Superior temporal gyrus (tissue), 1 donor: ENCODE data around the gene SCYGR6.

Experiments
- DNase-seq: peaks from one replicate; pipeline ENCODE4 v3.0.0-alpha.2; 2016; ENCODE audit errors: extremely low spot score

Gene SCYGR6

DNA sequence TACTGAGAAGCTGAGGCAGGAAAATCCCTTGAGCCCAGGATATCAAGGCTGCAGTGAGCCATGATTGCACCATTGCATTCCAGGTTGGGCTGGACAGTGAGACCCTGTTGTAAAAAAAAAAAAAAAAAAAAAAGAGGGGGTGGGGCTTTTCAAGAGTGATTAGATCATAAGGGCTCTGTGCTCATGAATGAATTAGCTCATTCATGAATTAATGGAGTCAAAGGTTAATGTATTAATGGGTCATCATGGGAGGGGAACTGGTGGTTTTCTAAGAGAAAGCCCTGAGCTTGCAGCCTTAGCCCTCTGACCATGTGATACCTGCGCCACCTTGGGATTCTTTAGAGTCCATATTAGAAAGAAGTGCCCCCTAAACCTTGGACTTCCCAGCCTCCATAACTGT, 11.3 kb downstream of the SCYGR6 start:
- no peak for DNase-seq

- no peak for DNase-seq
Measured at GRCh38 chr2:227710986-227711385, 13.6 kb downstream of the SCYGR6 start.

DNA sequence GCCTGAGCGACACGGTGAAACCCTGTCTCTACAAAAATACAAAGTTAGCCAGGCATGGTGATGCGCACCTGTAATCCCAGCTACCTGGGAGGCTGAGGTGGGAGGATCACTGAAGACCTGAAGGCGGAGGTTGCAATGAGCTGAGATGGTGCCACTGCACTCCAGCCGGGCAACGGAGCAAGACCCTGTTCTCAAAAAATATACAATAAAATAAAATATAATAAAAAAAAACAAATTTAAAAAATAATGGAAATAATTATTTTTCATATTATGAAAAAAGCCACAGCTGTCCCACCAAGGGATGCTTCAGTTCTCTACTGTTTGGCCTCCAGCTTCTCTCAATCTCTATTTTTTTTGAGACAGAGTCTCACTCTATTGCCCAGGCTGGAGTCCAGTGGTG, 17.2 kb downstream of the SCYGR6 start:
- DNase-seq: no peak

DNA sequence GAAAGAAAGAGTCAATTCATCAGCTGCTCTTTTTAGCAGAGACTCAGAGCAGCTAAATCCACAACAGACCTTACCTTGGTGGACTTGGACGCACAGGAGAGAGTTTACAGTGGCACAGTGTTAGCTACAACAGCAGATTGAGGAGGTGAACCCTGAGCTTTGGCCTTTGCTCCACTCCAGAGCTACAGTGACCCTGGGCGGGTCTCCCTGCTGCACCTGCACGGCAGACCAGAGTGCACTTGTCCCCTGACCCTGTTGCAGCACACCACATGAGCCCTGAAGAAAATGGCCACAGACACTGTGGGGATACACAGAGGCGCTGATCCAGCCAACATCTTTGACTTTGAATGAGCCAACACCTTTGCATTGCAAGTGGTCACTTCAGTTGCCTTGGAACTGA, 17.7 kb downstream of the SCYGR6 start:
- DNase-seq: no peak

DNA sequence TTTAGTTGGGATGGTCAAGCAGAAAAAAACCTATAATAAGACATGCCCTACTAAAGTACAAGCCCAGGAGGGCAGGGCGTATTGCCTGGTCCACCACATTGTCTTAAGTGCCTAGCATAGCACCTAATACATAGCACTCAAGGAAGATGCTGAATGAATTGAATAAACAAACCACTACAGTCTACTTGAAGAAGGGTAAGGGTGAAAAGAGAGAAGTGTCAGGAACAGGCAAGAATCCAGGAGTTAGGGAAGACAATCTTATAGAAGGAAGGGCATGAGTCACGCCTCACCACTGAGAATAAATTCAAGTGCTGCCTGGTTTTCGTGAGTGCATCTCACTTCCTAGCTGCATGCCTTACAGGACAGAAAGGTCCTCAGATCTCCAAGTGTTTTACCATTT, 20.6 kb downstream of the SCYGR6 start:
- no peak for DNase-seq

DNA sequence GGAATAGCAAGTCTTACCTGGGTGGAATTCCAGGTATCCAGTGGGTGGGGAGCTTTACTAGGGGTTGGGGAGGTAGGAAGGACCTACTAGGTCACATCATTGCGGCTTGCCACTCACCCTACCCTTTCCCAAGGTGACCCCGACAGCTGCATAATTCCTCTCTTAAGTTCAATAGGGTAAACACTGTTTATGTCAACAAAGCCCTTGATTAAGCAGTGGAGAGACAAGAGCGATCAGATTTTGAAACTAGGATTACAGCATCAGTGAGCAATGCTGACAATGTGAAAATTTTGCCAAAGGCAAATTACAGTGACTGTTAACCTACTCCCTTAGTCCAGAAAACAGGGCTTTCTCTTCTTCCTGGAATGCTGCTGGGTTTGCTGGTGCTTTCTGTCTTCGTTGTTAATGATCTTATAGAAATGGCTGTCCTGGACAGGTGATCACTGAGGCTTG, 21.3 kb downstream of the SCYGR6 start:
- DNase-seq: no peak

- no peak for DNase-seq
Measured at GRCh38 chr2:227701556-227701955, 23.0 kb downstream of the SCYGR6 start.

- no peak for DNase-seq
Measured at GRCh38 chr2:227696990-227697679, 27.4 kb downstream of the SCYGR6 start.

GRCh38 chr2:227687189-227687588, 37.4 kb downstream of the SCYGR6 start:
- DNase-seq: no peak

- no peak for DNase-seq
Measured at GRCh38 chr2:227684258-227684657, 40.3 kb downstream of the SCYGR6 start.

- DNase-seq: no peak
Measured at GRCh38 chr2:227677928-227678327, 46.6 kb downstream of the SCYGR6 start.

DNA sequence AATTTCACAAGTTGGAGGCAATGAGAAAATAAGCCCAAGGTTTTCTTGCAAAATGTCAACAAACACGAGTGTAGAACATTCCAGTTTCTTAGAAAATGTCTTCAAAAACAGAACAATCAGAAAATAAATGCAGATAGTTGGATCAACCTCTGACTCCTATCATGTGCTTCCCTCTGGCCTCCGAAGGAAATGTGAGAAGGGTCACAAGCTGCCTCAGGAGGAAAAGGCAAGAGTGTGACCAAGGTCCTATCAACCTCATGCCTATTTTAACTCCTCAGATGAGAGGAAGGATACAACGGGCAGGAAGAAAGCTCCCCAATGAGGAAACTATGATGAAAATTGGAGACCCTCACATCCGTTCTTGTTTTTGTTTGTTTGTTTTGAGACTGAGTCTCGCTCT, 50.1 kb downstream of the SCYGR6 start:
- no peak for DNase-seq
